Amniotic epithelial cell (primary cell): Measurements from ENCODE around the gene CDH13.

Experiments
- DNase-seq: peaks from one replicate; pipeline ENCODE4 v3.0.0-alpha.2; 2010; ENCODE audit warnings: low read depth

The CDH13 gene

GRCh38 chr16:82954224-82954929 is 327.6 kb downstream of the CDH13 start:
- DNase-seq, result peak; percentile 67

- no peak for DNase-seq
These were observed 329.1 kb downstream of the CDH13 start for GRCh38 chr16:82955741-82956348.

DNA sequence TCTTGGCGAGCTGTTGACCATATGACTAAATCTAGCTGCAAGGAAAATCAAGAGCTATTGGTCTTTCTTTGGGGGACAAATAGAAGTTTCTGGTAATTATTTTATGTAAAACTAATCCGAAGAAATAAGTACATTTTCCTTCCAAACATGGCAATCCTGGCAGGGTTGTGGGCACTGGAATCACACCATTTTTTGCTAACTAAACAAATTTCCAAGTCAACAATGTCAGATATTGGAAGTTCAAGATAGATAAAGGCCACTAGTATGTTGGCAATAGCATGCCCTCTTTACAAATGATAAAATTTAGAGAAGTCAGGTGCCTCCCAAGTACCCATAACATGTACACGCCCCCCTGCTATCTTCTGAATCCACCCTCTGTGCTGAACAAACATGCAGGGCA is 330.4 kb downstream of the CDH13 start:
- no peak for DNase-seq

- no peak for DNase-seq
These were observed 334.1 kb downstream of the CDH13 start for GRCh38 chr16:82960918-82961317.

DNA sequence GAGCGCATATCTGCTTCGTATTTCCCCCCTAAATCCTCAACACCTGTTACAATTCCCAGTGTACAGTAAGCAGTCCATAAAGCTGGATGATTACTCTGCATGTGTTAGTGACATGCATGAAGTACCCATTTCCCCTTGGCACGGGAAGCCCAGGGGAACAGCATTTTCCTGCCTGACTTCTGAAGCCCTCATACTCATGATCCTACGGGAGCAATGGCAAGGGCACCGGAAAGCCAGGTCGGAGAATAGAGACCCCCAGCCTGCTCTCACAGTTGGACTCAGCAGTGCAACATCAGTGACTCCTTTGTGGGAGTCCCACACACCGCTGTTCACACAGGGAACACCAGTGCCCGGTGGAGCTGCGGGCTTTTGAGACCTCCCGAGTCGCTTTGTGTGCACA is 336.9 kb downstream of the CDH13 start:
- DNase-seq, result no peak

DNA sequence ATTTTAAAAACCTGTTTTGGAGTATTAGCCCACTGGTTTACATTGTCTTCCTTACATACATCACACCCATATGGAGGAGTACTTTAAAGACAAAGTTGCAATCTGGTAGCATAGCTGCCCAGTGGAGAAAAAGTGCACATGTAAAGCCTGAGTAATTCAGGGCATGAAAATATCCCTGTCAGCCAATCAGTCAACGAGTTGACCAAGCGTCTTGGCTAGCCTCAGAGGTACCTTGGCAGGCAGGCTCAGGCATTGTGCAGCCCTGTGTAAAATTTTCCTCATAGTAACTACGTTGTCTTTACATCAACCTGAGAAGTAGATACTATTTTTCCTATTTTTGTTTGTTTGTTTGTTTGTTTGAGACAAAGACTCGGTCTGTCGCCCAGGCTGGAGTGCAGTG is 339.0 kb downstream of the CDH13 start:
- DNase-seq, result no peak

GRCh38 chr16:82967424-82967823 is 340.7 kb downstream of the CDH13 start:
- DNase-seq, result no peak

DNA sequence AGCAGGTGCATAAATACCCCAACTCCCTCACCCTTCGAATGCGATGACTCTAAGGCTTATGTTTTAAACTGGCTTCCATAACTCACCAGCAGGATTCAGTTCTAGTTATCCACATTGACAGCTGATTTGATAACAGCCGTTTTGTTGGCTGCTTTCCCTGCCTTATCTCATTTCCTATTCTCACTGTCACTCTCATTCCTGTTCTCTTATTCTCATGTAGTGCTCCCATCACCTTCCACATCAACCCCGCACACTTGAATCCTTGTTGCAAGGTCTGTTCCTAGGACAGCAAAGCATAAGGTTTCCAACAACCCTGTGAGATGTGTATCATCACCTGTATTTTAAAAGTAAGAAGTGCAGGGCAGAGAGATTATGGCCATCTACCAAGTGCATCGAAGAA is 344.4 kb downstream of the CDH13 start:
- DNase-seq, result no peak

- DNase-seq, result no peak
These were observed 345.7 kb downstream of the CDH13 start for GRCh38 chr16:82972331-82972919.

DNA sequence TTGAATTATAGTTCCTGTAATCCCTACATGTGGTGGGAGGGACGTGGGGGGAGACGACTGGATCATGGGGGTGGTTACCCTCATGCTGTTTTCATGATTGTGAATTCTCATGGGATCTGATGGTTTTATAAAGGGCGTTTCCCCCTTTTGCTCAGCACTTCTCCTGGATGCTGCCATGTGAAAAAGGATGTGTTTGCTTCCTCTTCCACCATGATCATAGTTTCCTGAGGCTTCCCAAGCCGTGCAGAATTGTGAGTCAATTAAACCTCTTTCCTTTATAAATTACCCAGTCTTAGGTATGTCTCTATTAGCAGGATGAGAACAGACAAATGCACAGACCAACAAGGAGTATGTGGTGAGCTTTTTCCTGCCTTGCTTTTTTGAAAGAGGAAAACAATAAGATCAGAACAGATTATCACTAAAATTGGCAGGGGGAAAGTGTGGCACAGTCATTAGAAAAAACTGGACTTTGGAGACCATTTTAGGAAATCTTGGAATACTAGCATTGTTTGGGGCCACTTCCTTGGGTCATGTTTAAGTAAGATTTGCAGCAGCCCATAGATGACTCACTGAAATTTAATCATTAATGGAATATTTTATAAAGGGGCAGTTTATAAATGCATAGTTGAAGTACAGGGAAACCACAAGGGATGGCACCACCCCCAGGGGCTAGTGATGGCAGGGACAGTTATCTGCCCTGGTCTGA is 352.8 kb downstream of the CDH13 start:
- no peak for DNase-seq

DNA sequence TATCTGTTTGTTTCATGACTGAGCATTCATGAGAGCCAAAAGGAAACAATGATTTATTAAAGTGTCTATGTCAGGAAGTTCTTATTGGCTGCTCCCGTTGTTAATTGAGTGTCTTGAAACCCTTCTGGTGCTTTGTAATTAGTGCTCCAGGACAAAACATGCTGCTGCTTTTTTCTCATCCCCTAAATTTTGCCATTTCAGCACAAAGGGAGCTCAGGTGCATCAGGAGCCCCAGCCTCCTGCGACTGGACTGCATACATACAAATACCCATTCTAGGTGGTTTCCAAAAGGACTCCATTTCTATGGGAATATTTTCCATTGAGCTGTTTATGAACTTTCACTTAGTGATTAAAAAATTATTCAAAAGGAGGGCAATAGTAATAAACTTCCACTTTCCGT is 354.0 kb downstream of the CDH13 start:
- DNase-seq, result no peak

GRCh38 chr16:82987767-82988166 is 361.0 kb downstream of the CDH13 start:
- no peak for DNase-seq

GRCh38 chr16:82990155-82990554 is 363.4 kb downstream of the CDH13 start:
- peak; percentile 44 for DNase-seq

GRCh38 chr16:82991410-82991809 is 364.6 kb downstream of the CDH13 start:
- no peak for DNase-seq

DNA sequence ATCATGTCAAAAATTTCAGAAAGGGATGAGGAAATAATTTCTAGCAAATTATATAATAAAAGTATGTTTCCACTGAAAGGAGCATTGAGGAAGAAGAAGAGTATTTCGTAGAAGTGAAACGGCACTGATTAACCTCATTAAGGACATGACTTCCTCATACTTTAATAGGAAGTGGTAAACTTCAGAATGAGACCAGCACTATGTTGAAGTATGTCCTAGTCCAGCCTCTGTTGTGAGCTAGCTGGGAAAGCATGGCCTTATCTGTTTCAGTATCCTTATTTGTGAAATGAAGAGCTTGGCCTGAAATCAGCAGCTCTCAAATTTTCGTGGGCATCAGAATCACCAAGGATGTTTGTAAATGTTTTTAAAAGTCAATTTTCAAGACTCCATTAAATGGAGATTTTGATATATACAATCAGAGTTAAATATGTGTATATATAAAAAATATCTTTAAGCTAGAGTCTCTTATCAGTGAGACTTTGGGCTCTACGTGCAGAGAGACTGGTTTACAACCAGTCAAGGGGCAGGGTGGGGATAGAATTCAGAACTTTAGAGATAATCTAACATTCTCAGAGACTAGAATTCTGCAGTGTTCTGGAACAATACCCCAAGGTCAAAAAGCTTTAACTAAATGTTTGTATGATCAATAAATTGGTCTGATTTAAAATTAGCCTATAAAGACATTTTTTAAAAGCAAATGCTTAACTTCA is 365.4 kb downstream of the CDH13 start:
- DNase-seq, result no peak

DNA sequence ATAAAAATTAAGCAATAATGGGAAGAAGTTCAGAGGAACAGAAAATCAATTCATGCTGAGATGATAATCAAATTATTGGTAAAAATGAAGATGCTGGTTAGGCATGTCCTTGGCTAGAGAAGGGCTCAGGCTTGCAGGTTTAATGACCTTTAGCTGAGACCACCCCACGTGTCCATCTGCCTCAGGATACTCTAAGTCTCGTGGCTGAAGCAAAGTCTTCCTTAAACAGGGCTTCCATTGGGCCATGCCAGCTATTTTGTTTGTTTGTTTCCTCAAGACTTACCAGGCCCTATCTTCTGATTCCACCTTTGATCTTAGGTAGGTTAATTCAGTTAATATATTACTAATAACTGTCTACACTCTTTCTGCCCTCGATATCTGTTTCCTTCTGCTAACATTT is 366.0 kb downstream of the CDH13 start:
- no peak for DNase-seq

GRCh38 chr16:82993415-82993814 is 366.6 kb downstream of the CDH13 start:
- no peak for DNase-seq

- no peak for DNase-seq
These were observed 367.2 kb downstream of the CDH13 start for GRCh38 chr16:82993926-82994325.

DNA sequence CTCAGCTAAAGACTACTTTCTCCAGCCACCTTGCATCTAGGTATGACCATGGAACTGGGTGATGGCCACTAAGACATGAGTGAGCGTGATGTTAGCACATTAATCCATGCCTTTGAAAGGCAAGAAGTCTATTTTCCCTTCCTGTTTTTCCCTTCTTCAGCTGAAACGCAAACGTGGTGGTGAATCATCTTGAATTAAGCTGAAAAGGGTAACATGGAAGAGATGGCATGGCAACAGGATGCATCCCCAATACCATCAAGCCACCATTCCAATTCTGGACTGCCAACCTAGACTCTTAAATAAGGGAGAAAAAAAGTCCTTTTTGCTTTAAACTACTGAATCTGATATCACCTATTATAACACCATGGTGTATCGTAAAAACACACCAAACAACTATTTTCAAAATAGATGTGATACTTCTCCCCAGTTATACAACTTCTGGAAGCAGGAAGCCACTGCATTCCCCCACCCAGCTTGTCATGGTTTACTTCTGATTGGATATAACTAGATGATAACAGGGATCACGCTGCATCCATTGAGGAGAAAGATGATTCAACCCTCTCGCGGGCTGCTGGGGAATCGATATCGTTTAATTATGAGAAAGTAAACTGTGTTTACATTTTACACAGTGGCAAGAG is 368.6 kb downstream of the CDH13 start:
- no peak for DNase-seq

DNA sequence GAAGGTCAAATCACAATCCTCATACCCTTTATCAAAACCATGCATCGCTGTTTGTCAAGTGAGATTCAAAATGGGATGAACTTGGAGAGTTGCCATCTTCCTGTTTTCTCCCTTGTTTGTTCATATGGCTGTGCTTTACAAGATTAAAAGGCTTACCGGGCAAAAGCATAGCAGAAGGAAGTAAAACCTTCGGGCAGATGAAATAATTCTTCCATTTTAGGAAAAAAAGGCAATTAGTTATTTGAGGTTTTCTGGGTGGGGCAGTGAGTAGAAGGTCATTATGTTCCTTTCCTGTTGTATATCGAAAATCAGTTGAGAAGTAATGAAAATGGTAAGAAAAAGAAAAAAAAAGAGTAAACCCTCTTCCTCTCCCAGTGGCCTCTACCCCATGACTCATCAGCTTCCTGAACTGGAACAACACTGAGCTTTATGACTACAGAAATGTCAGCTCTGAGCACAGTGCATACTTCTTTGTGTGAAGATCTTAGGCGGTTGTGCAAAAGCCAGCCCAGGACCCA is 369.2 kb downstream of the CDH13 start:
- peak; percentile 78 for DNase-seq

- DNase-seq, result no peak
These were observed 370.0 kb downstream of the CDH13 start for GRCh38 chr16:82996814-82997213.

DNA sequence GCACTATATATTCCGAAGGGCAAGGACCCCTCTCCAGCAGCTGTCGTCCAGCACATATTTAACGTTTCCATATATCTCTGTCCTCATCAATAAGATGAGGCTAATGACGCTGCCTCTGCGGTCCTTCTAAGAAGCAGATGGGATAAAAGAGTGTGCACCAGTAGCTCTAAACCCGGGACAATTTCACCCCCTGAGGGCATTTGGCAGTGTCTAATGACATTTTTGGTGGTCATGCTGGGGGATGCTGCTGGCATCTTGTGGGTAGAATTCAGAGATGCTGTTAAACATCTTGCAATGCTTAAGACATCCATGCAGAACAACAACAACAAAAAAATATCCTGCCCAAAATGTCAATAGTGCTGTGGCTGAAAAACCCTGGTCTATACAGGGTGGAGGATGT is 372.9 kb downstream of the CDH13 start:
- no peak for DNase-seq
